GM19240 (cell line): Measurements from ENCODE around the gene LCA5L.
"Not testable (repeated sequence)": the region's sequence is repeated elsewhere in the genome, so short reads cannot be mapped to it uniquely, and the experiment has no call there.

Experiments used
- DNase-seq: peaks from one replicate; pipeline ENCODE4 v3.0.0; 2011; ENCODE audit warnings: low spot score; ENCODE audit not compliant: insufficient read length

LCA5L gene

DNA sequence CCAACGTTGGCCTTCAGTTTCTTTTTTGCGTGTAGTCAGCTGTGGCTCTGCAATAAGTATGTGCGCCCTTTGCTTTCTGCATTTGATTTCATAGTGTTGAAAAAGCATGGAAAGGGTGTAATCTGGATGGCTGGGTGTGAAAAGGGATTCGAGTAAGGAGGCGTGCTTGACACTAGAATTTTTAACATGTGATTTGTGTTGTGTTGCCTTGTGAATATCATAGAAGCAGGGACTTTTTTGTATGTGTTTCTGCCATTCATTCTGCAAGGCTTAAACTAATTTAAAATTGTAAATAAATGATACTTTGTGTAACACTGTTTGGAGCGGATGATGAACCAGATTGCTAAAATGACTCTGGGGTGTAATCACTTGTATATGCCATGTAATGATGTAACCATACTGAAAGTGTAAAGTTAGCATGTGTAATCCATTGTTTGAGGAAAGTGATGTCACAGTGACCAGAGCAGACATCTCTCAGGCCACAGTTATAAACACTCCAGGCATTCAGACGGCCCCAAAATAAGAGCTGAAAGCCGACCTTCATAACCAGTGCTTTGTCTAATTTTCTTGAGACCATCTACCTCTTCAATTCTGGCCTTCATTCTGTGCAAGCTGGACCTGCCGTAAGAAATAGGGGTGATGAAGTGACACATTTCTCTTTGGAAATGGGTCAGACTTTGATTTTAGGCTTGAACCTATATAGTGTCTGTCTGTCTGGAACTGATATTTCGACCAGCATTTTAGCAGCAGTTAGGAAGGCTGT, 6.8 kb upstream of the LCA5L start:
- no peak for DNase-seq

DNA sequence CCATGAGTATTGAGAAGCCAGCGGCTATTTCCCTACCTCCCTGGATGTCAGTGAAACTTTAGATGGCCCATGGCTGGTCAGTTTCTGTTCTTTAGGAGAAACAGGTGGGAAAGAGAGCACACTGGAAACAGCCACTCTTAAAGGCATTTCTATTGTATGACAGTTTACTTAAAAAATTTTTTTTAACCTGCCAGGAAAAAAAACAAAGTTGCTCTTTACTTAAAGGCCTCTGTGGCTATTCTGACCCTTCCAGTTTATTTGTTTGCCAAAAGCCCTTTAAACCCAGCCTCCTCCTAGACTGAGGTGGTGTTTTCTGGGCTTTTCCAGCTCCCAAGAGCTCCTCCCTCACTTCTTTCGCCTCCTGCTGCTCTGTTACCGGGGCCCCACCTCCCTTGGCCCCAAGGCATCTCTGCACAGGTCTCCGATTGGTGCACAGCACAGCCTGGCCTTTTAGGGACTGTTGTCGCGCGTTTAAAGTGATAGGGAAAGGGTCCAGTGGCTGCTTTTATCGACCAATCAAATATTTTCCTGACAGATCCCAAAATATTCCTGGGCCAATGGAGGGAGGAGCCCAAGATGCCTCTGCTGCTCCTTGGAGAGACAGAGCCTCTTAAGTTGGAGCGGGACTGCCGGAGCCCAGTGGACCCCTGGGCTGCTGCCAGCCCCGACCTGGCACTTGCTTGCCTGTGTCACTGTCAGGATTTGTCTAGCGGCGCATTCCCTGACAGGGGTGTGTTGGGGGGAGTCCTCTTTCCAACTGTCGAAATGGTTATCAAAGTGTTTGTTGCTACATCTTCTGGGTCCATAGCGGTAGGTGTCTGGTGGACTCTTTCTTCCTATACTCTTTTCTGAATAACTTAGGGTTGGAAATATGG, 6.0 kb upstream of the LCA5L start, which contains the start of gene SH3BGR:
Gene SH3BGR, plus strand, starts transcription at position 639 of the 875 bp plus-strand sequence. Its CDS starts 127 bp downstream, at position 766.
- no peak for DNase-seq

DNA sequence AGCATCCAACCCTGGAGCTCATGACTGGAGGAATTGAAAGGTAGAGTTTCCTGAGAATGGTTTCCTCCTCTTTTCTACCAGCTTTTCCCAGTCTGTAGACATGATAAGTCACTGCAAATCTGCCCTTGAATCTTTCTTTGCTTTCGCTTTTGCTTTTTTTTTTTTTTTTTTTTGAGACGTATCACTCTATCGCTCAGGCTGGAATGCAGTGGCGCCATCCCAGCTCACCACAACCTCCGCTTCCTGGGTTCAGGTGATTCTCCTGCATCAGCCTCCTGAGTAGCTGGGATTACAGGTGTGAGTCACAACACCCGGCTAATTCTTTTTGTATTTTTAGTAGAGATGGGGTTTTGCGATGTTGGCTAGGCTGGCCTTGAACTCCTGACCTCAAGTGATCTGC, 1.7 kb upstream of the LCA5L start:
- no peak for DNase-seq

DNA sequence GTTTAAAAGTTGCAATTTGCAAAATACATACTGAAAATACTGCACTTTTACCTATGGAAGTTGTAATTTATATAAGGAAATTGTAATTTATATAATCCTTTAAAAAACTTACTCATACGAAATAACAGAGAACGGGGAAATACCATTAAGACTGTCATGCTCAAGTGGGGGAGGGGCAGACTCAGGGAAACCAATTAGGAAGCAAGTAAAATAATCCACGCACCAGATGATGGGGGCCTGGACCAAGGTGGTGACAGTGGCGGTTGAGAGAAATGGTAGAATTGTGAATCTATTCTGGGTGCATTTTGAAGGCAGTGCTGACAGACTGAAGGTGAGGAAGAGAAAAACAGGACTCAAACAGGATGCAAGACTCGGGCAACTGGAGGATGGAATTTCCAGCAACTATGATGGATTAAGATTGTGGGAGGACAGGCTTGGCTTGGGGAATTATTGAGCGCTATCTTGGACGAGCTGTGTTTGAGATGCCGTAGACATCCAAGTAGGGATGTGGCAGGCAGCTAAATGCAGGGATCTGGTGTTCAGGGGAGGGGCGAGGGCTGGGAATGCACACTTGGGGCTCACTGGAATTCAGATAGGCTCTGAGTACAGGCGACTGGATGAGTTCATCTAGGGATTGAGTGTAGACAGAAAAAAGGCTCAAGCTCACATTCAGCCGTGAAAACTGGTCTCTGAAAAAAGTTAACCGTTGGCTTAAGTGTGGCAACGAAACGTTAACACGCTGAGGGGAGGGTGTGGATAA, 977 bp downstream of the LCA5L start:
- no peak for DNase-seq

DNA sequence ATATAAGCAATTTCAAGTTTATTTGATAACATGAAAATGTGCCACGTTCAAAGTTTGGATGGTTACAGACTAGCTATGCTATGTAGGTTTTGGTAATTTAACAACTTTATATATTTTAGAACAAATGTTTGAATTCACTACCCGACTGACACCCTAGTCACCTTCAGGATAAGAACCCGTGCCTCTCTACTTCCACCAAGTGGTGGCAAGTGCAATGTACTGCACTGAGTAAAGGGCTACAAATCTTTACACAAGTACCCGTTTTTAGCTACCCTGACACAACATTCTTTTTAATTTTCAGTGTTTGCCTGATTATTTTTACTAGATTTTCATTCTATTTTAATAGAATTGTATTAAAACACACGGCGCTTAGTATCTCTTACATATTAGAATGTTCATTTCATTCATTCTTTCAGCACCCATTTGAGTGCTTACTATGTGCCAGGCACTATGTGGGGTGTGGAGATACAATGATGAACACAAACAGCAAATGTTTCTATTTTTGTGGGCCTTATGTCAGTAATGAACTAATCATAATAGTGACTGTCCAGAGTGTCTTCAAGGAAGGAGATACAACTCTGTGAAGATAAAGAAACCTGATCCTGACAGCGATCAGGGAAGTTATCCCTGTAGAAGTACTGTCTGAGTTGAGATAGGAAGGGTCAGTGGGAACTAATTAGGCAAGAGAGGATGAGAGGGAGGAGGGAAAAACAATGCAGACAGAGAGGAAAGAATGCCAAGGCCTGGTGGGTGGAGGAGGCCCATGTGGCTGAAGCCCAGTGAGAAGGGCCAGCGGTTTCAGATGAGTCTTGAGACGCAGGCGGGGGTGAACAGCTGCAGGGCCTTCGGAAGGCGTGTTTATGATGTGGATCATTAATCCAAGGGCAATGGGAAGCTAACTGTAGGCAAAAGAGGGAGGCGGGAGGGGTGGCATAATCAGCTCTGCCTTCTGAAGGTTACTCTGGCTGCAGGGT, 3.8 kb downstream of the LCA5L start:
- DNase-seq = no peak

DNA sequence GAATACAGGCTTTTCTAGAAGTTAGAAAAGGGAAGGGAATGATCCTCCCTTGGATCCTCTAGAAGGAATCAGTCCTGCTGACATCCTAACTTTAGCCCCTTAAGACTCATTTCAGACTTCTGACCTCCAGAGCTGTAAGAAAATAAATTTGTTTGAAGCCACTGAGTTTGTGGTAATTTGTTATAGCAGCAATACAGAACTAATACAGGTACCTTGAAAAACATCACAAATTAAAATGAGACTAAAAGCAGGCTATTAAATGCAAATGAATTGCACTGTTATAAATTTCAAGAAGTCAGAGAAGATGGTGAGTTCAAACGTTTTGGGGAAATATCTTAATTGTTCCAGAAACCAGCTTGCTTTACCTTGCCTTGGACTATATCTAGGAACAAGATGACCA, 6.3 kb downstream of the LCA5L start:
- DNase-seq = no peak

DNA sequence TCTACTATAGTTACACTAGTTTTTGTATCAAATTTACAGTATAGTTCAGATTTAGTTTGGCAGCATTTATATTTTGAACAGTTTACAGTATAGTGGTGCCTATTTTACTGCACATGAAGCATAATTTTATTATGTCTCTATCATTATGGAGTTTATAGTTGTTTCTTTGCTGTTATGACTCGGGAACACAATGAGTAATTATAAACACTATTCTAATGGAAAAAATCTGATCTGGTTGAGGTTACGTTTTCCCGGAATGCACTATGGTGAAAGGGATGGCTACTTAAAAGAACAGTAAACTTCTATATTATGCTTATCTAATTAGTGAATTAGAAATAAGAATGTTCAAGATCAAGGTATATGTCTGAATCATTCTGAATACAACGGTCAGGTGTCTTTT, 10.6 kb downstream of the LCA5L start:
- no peak for DNase-seq

DNA sequence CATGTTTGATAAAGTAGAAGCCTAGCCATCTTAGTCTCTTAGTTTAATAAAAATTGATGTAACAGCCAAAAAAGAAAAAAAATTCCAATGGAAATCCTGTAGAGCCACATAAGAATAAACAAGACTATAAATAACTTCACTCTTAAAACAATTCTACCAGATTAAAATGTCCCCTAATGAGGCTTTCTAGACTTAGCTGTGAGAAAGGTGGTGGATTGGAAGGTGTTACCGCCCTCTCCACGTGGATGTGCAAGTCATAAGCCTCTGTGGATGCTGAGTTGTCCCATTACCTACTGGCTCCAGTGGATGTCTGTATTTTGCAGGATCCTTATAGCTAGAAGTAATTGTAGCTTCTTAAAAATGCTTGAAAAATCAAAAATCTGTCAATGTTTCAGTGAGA, 14.6 kb downstream of the LCA5L start:
- DNase-seq = no peak

DNA sequence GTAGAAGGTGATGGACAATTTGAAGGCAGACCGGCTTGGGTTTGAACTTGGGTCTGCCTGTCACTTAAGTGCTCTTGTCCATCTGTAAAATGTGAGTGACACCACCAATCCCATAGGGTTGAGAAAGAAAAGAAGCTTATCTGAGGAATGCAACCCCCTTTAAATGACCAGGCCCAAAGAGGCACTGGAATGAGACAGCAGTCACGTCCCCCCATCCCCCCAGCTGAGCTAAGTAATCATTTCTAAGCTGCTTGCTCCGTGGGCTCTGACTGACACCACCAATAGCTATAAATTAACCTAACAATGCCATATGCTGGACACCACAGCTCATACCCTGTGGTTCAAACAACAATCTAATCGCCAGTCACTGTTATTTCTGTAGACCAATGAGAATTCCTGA, 15.1 kb downstream of the LCA5L start:
- no peak for DNase-seq

DNA sequence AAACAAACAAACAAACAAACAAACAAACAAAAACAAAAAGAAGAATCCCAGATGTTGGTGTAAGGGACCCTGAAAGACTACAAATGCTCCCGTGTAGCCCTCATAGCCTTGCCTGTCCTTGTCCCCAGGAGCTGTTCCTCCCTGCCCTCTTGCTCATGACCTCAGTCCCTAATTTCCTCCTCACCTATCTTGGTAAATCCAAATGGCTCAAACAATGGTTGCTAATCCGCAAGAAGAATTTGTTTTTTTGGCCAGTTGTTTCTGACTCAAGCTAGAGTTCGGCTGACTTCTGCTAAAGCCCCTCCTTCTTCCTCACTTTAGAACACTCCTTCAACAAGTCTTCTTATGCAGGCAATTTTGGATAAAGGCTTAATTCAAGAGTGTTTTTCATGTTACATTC, 15.6 kb downstream of the LCA5L start:
- no peak for DNase-seq

DNA sequence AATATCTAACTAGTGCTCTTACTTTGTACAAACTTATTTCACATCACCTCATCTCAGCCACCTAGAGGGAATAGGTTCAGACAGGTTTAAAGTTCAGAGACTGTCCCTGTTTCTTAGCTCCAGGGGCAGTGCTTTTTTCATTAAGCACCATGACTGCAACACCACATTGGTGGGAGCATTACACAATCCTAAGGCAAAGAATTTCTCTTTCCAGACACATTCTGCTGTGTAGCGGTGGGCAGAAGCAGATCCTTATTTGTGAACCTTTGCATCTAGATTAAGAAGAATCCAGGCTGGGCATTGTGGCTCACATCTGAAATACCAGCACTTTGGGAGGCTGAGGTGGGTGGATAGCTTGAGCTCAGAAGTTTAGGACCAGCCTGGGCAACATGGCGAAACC, 16.1 kb downstream of the LCA5L start:
- DNase-seq = no peak

DNA sequence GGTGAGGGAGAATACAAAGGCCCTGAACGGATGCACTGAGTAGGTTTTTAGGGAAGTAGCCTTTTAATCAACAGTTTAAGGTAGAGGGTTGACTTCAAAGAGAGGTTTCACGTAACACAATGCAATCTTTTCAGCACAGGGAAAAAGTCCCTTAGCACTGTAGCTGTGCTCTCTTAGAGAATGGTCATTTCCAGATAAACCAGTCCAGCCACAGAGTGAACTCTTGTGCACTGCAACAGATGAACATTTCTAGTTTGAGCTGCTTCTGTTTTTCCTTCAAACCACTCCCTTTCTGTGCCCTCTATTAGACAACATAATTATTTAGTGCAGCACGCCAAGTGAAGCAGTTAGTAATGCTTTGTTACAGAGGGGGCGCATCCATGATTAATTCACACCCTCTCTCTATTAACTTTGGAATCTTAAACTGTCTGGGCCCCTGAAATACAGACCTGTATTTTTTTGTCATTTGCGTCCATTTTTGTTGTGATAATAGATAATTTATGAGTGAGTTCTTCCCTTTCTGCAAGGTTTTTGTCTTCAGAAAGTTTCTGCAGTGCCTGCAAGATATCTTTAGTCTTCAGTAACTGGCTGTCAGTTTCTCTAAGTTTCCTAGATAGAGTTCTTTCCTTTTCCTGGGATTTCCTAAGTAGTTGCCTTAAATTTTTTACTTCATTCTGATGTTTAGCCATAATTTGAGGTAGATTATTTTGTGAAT, 22.9 kb downstream of the LCA5L start:
- DNase-seq = no peak

DNA sequence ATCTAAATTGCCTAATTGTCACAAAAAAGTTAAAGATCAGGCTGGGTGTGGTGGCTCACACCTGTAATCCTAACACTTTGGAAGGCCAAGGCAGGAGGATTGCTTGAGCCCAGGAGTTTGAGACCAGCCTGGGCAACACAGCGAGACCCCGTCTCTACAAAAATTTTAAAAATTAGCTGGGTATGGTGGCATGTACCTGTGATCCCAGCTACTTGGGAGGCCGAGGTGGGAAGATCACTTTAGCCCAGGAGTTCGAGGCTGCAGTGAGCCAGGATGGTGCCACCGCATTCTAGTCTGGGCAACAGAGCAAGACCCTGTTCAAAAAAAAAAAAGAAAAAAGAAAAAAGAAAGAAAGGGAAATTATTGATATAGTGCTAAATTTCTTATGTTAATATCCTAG, 26.4 kb downstream of the LCA5L start:
- DNase-seq = not testable (repeated sequence)

DNA sequence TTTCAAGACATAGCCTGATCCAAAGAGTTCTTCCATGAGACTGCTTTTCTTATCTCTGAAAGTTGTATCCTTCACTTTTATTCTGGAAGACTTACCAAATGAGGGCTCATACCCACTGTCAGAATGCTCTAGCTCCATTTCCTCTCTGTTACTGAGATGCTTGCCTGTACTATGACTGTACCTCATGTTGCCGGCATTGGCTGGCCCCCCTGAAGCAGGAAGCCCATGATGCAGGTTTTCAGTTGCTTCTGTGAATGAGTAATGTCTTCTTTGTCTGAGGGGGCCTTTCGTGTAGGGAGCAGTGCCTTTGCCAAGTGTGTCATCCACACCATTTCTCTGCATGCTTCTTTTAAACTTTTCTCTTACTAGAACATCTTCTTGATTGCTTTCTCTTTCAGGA, 39.5 kb downstream of the LCA5L start:
- DNase-seq = no peak

DNA sequence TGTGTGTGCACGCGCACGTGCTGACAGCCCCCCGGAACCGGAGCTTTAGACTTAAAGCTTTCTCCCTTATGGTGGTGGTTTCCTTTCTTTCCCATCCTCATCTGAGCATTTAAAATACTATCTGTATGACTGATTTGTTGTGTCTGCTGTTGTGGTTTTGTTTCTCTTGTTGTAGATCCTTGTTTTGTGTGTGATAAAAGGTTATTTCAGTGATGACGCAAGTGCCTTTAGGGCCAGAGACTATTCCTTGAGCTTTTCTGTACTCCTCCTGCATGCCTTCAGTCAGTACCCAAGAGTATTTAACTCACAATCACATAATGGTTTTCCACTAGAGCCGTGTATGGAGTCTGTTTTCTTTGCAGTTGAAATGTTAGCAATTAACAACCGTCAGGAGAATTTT, 45.4 kb downstream of the LCA5L start:
- no peak for DNase-seq

DNA sequence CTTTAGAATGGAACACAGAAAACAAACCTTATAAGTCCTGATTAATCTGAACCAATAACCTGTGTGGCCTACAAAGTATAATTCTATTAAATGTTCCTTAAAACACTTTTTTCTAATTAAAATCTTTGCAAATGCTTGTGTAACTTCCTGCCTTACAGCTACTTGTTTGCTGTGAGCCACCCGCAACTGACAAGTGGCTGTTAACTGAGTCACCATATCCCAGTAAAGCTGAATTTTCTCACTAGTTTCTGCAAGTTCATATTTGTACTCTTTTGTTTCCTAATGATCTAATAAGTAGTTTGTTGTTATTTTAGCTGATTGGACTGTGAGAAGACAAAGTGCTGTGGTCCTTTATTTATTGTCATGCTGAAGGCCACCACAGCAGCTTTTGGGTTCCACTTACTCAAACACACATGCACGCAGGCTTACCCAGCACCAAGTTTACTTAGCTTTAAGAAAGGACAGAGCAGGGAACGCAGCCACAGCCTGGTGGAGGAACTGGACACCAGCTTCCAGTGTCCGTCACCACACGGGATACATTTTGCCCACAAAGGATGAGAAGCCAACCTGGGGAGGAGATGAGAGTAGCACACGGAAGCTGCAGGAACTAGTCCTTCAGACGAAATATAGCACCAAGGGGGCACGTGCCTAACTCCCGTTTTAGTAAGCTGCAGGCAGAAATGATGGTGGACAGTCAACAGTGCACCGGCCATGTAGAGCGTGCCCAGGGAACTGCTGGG, 47.8 kb downstream of the LCA5L start:
- DNase-seq = no peak

DNA sequence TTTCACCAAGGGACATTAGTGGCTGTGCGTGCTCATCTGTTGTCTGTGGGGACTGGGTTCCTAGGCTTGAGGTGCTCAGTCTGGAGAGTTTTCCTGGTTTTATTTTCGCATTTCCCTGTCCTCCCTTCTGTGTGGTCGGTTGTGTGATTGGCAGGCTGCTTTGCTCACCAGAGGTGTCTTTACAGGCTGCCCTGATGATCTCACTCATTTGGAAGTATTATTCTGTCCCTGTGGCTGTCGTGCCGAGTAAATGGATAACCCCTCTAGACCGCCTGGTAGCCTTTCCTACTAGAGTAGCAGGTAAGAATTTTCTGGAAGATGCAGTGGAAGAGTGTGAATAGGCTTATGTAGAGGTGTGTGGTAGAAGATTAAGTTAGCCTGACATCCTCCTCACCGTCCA, 52.6 kb downstream of the LCA5L start:
- DNase-seq = no peak

DNA sequence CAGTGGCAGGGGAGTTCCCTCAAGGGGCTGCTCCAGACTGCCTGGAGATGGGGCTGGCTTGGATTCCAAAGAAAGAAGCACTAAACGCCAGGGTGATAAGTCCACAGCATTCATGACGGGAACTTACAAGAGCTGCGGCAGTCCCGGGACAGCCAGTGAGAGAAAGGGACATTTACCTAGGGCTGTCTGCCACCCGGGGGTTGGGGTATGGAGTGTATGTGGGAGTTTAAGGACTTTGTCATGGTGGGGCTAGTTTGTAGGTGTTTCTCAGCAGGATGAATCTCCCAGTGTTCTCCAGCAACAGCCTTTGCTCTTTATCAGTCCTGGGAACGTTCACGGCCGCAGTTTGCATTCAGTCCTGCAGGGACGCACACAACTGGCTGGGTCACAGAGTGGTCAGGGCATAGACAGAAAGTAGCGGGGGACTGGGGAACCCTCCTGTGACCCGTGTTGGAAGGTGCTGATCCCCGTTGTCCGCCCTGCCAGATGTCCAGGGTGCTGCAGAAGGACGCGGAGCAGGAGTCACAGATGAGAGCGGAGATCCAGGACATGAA, 55.3 kb downstream of the LCA5L start:
- no peak for DNase-seq

DNA sequence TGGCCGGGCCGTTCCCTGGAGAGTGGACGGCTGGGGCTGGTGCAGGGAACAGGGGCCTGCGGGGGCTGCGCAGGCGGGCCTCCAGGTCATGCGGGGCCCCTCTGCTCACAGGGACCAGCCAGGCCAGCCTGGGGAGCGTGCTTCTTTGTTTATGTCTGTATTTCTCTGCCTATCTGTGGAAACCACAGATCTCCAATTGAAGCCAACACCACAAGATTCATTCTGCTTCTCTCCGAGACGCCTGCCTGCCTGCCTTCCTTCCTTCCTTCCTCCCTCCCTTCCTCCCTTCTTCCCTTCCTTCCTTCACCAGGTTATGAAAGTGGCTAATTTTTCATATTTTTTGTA, 56.8 kb downstream of the LCA5L start:
- DNase-seq = no peak
